Liver (tissue), 9 donors: ENCODE results near the gene PFN3. TPM values are rescaled to one million over a fixed set of nuclear protein-coding genes. Genes with fewer than 3 reads are reported as not detected.

Experiments used
- DNase-seq: peaks from one replicate; pipeline ENCODE4 v3.0.0-alpha.2; 2017; ENCODE audit warnings: low spot score
- H3K27ac ChIP-seq, 2 donors: one replicate each; pipeline ENCODE4 v1.7.0; 2013; ENCODE audit warnings: inconsistent platforms in 2 of 2, low read length in 2 of 2, control low read depth in 1 of 2, low read depth in 1 of 2, mild to moderate bottlenecking in 1 of 2
- H3K27me3 ChIP-seq, 4 donors: one replicate each; pipeline versions ENCODE4 v1.6.1 to v1.7.0; 2013; ENCODE audit warnings: low read length in 3 of 4, inconsistent platforms in 1 of 4, mild to moderate bottlenecking in 1 of 4, moderate library complexity in 1 of 4; ENCODE audit not compliant: control insufficient read depth in 4 of 4, insufficient read depth in 4 of 4
- H3K36me3 ChIP-seq, 4 donors: one replicate each; pipeline versions ENCODE4 v1.6.1 to v1.7.0; 2013; ENCODE audit warnings: low read length in 3 of 4, mild to moderate bottlenecking in 3 of 4, low read depth in 1 of 4, moderate library complexity in 1 of 4; ENCODE audit not compliant: control insufficient read depth in 4 of 4, insufficient read depth in 3 of 4
- H3K4me1 ChIP-seq, 4 donors: one replicate each; pipeline versions ENCODE4 v1.6.1 to v1.7.0; 2013; ENCODE audit warnings: low read length in 3 of 4, mild to moderate bottlenecking in 3 of 4, moderate library complexity in 1 of 4; ENCODE audit not compliant: control insufficient read depth in 4 of 4, insufficient read depth in 4 of 4
- H3K4me3 ChIP-seq, 3 donors: one replicate each; pipeline versions ENCODE4 v1.6.1 to v1.7.0; 2013; ENCODE audit warnings: low read length in 3 of 3, control low read depth in 1 of 3, low read depth in 1 of 3, mild to moderate bottlenecking in 1 of 3
- H3K9ac ChIP-seq, 2 donors: one replicate each; pipeline ENCODE4 v1.7.0; 2013; ENCODE audit warnings: low read length in 2 of 2, mild to moderate bottlenecking in 2 of 2, moderate library complexity in 2 of 2, control low read depth in 1 of 2, low read depth in 1 of 2
- H3K9me3 ChIP-seq, 4 donors: one replicate each; pipeline versions ENCODE4 v1.6.1 to v1.7.0; 2013; ENCODE audit warnings: low read length in 3 of 4; ENCODE audit not compliant: control insufficient read depth in 4 of 4
- ATF3 ChIP-seq: IDR thresholded peaks from 2 replicates; pipeline ENCODE4 v1.6.1; 2016; ENCODE audit warnings: antibody characterized with exemption
- CTCF ChIP-seq: fragments of 150-350 bp; IDR thresholded peaks from 2 replicates; pipeline ENCODE4 v1.5.1; 2017; ENCODE audit warnings: improper control_type of control experiment, low read depth, low read length; ENCODE audit not compliant: missing input control
- EGR1 ChIP-seq, 2 donors: IDR thresholded peaks; 2 replicates each; pipeline ENCODE4 v1.6.1; 2016 to 2018; ENCODE audit warnings: antibody characterized with exemption in 2 of 2, low read depth in 2 of 2
- GABPA ChIP-seq, 2 donors: IDR thresholded peaks in 1 of 2; conservative IDR thresholded peaks in 1 of 2; 2 replicates each; pipeline ENCODE4 v1.6.1; 2016; ENCODE audit warnings: antibody characterized with exemption in 2 of 2, mild to moderate bottlenecking in 1 of 2, moderate library complexity in 1 of 2
- HNF4G ChIP-seq: IDR thresholded peaks from 2 replicates; pipeline ENCODE4 v1.6.1; 2016; ENCODE audit warnings: antibody characterized with exemption
- JUND ChIP-seq, 2 donors: IDR thresholded peaks; 2 replicates each; pipeline ENCODE4 v1.6.1; 2016; ENCODE audit warnings: antibody characterized with exemption in 2 of 2
- MAX ChIP-seq: IDR thresholded peaks from 2 replicates; pipeline ENCODE4 v1.6.1; 2016; ENCODE audit warnings: antibody characterized with exemption
- NR2F2 ChIP-seq: IDR thresholded peaks from 2 replicates; pipeline ENCODE4 v1.6.1; 2016; ENCODE audit warnings: antibody characterized with exemption
- RAD21 ChIP-seq, 2 donors: IDR thresholded peaks; 2 replicates each; pipeline ENCODE4 v1.6.1; 2016; ENCODE audit warnings: antibody characterized with exemption in 2 of 2, mild to moderate bottlenecking in 2 of 2
- REST ChIP-seq: IDR thresholded peaks from 2 replicates; pipeline ENCODE4 v1.6.1; 2016; ENCODE audit warnings: antibody characterized with exemption, mild to moderate bottlenecking
- RXRA ChIP-seq, 2 donors: IDR thresholded peaks; 2 replicates each; pipeline ENCODE4 v1.6.1; 2017 to 2018; ENCODE audit warnings: antibody characterized with exemption in 2 of 2, mild to moderate bottlenecking in 1 of 2
- SP1 ChIP-seq: IDR thresholded peaks from 2 replicates; pipeline ENCODE4 v1.6.1; 2018; ENCODE audit warnings: antibody characterized with exemption, mild to moderate bottlenecking
- TAF1 ChIP-seq: conservative IDR thresholded peaks from 2 replicates; pipeline ENCODE4 v1.6.1; 2016; ENCODE audit warnings: antibody characterized with exemption, mild to moderate bottlenecking
- YY1 ChIP-seq: IDR thresholded peaks from 2 replicates; pipeline ENCODE4 v1.6.1; 2016; ENCODE audit warnings: antibody characterized with exemption, mild to moderate bottlenecking
- WGBS: extraction: QIAGEN DNeasy Blood & Tissue Kit; methylation state at CpG from one replicate; pipeline ENCODE4 v1.1.7; 2013; 5-methylcytosine and 5-hydroxymethylcytosine counted together
- polyA plus RNA-seq, 2 donors: library from polyadenylated mRNA; stranded (reverse) in 1 of 2; unstranded in 1 of 2; fragments of 200-250 nt in 1 of 2; fragments of >200 nt in 1 of 2; fragmentation: Nextera tagmentation in 1 of 2; extraction: Ambion mirVana in 1 of 2; gene quantifications; one replicate each; pipeline versions ENCODE4 v1.2.1 to v1.2.3, GENCODE V29; 2013 to 2015
- total RNA-seq, 2 donors: library from RNA; depleted of rRNA; stranded (reverse); fragments of >200 nt; gene quantifications; one replicate each; pipeline ENCODE4 v1.2.3, GENCODE V29; 2014
- donor health status: healthy.
- donor health status: healthy.
- donor health status: healthy.
- donor health status: healthy.
- donor health status: healthy.

Gene PFN3
- total and polyA plus RNA-seq, 4 donors = not detected

GRCh38 chr5:177378884-177379883 lies 21.3 kb downstream of the PFN3 start (continued):
- peak; percentile 89 for TF ChIP-seq REST
- TF ChIP-seq JUND (IDR thresholded peaks at IDR 0.05) = peak; percentile 64 to 69
- TF ChIP-seq ATF3 = no peak
- TF ChIP-seq TAF1 = peak; percentile 91

GRCh38 chr5:177377851-177378776 lies 22.3 kb downstream of the PFN3 start:
- WGBS = 71% methylated on average over 8 of the region's 8 CpGs
- TF ChIP-seq RAD21 (IDR thresholded peaks at IDR 0.05) = no peak
- TF ChIP-seq RXRA (IDR thresholded peaks at IDR 0.05) = no peak
- no peak for TF ChIP-seq SP1
- TF ChIP-seq EGR1 (IDR thresholded peaks at IDR 0.05; ENCODE audit: low read depth in 2 of 2) = no peak
- TF ChIP-seq TAF1 = no peak
- no peak for TF ChIP-seq YY1
- TF ChIP-seq NR2F2 = no peak
- TF ChIP-seq HNF4G = no peak
- TF ChIP-seq CTCF = no peak
- no peak for TF ChIP-seq JUND (IDR thresholded peaks at IDR 0.05)
- TF ChIP-seq GABPA (IDR thresholded peaks at IDR 0.05 in 1 of 2, conservative IDR thresholded peaks at IDR 0.05 in 1 of 2) = no peak
- TF ChIP-seq ATF3 = no peak
- TF ChIP-seq MAX = no peak

More at GRCh38 chr5:177377851-177378776, 22.3 kb downstream of the PFN3 start:
- Histone ChIP-seq H3K4me3 (peak overlapping the region in 2 of 3 donors; percentile 4 to 27), H3K9ac (peak overlapping the region; percentile 1 to 72), H3K4me1 (peaks cover 21 to 58% (median 42%) of the 10 kb centered on the region in 4 donors), H3K27ac (peak overlapping the region; percentile 93 to 98), H3K9me3 (no peaks in the 10 kb centered on the region), H3K36me3 (no peaks in the 10 kb centered on the region), H3K27me3 (no peaks in the 10 kb centered on the region)
- no peak for DNase-seq
